Bronchial epithelial cell (primary cell): ENCODE data around the gene KCTD20. TPM values are rescaled to one million over a fixed set of nuclear protein-coding genes. Genes with fewer than 3 reads are reported as not detected.

Experiments
- DNase-seq: peaks from one replicate; pipeline ENCODE4 v3.0.0-alpha.2; 2010; ENCODE audit warnings: low read depth
- FAIRE-seq: peaks from 2 replicates; lab custom pipeline; 2011; peaks lifted over from hg19 to GRCh38; lab: Jason Lieb, UNC
- H3K27me3 ChIP-seq: 2 replicates; pipeline ENCODE4 v1.5.1; 2011; ENCODE audit warnings: low read length; ENCODE audit not compliant: control insufficient read depth, insufficient read depth
- H3K36me3 ChIP-seq: 2 replicates; pipeline ENCODE4 v1.5.1; 2011; ENCODE audit warnings: low read length; ENCODE audit not compliant: control insufficient read depth, insufficient read depth
- H3K4me3 ChIP-seq: 2 replicates; pipeline ENCODE4 v1.5.1; 2011; ENCODE audit warnings: mild to moderate bottlenecking, low read depth, low read length, control low read depth
- CTCF ChIP-seq: IDR thresholded peaks from 2 replicates; pipeline ENCODE4 v1.5.1; 2011; ENCODE audit warnings: mild to moderate bottlenecking, moderate library complexity, low read length, control low read depth, inconsistent platforms; ENCODE audit not compliant: insufficient read depth, severe bottlenecking
- total RNA-seq: library from RNA; depleted of rRNA; stranded (reverse); fragments of >200 nt; gene quantifications from 2 replicates; pipeline ENCODE4 v1.2.1, GENCODE V29; 2014

The KCTD20 gene
- total RNA-seq, 1 donor from 2014 or later: 26.6 TPM

DNA sequence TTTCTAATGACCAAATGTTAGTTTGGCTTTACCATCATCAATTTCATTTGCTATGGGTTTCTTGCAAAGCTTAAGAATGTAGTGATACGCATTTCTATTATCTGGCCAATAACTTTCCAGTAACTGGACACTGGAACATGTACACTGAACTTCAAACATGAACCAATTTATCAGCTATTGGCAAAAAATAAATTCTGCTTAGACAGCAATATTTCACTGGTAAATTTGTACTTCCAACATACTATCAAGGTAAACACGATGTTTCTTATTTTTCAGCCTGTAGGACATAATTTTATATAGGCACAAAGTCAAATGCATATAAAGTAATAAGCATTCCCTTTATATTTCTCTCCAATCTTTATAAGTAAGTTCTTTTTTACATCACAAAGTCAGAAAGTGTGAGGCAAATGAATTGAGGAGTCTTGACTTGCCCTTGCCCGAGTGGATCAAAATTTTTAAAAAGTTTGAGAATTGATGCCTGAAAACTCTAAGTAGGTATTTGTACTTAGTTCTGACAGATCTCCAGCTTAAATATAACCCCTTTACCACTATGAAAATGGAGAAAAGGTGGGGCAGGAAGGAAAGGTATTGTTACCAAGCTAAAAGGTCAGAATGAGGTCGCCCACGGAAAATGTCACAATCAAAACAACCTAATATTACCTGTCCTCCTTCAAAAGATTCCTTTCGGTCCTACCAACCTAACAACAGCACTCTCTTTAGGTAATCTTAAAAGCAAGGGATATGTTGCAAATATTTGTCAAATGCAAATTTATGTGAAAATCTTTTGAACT lies 63.1 kb downstream of the KCTD20 start:
- no peaks in the 10 kb centered on the region for H3K27me3 ChIP-seq
- FAIRE-seq: no peak
- TF ChIP-seq CTCF: no peak
- no peak for DNase-seq
- H3K36me3 ChIP-seq: peaks cover 10% of the 10 kb centered on the region
- H3K4me3 ChIP-seq: no peak overlapping the region

- no peak for DNase-seq
- FAIRE-seq: no peak
- peaks cover 10% of the 10 kb centered on the region for H3K36me3 ChIP-seq
- no peak overlapping the region for H3K4me3 ChIP-seq
- H3K27me3 ChIP-seq: no peaks in the 10 kb centered on the region
- TF ChIP-seq CTCF: no peak
Observed at GRCh38 chr6:36506611-36507010, 63.8 kb downstream of the KCTD20 start.

- Histone ChIP-seq H3K36me3 (peaks cover 10% of the 10 kb centered on the region), H3K4me3 (no peak overlapping the region), H3K27me3 (no peaks in the 10 kb centered on the region)
- no peak for TF ChIP-seq CTCF
- FAIRE-seq (no peak), DNase-seq (no peak)
Observed at GRCh38 chr6:36508532-36508931, 65.7 kb downstream of the KCTD20 start.

GRCh38 chr6:36510365-36510764 lies 67.6 kb downstream of the KCTD20 start:
- no peak for FAIRE-seq
- DNase-seq: no peak
- peaks cover 9% of the 10 kb centered on the region for H3K36me3 ChIP-seq
- no peak overlapping the region for H3K4me3 ChIP-seq
- TF ChIP-seq CTCF: no peak
- no peaks in the 10 kb centered on the region for H3K27me3 ChIP-seq

- H3K27me3 ChIP-seq: no peaks in the 10 kb centered on the region
- TF ChIP-seq CTCF: no peak
- FAIRE-seq (no peak), DNase-seq (peak; percentile 69)
- peaks cover 7% of the 10 kb centered on the region for H3K36me3 ChIP-seq
- H3K4me3 ChIP-seq: no peak overlapping the region
Observed at GRCh38 chr6:36514554-36515456, 72.0 kb downstream of the KCTD20 start.
